ENCODE results near the gene KRTAP5-11.
"Not testable (repeated sequence)": the region's sequence is repeated elsewhere in the genome, so short reads cannot be mapped to it uniquely, and the experiment has no call there.

KRTAP5-11 gene

DNA sequence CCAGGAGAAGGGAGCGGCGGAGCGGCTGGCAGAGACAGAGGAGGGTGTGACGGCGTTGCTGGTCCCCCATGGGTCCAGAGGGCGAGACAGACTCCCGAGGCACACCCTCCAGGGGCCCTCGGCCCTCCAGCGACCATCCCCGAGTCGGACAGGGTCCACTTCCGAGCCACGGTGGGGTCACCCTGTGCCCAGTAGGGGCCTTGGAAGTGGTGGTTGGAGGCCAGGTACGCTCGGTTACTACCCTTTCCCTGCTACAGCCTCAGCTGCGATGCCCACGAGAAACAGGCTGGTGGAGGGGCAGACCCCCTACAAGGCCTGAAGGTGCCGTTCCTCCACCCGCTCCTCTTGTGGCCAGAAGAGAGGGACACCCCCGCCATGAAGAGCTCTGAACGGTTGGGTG, 25.6 kb upstream of the KRTAP5-11 start:
- not testable (repeated sequence) for H3K4me3 ChIP-seq (ENCODE audit: low read depth in 1 of 2, low read length in 2 of 2); H3K4me1 ChIP-seq (ENCODE audit: control insufficient read depth in 1 of 2, insufficient read depth in 2 of 2, low read length in 2 of 2); H3K9ac ChIP-seq (ENCODE audit: low read depth in 1 of 2, low read length in 2 of 2); H3K27me3 ChIP-seq (ENCODE audit: control insufficient read depth in 1 of 2, insufficient read depth in 2 of 2, low read length in 2 of 2); H3K27ac ChIP-seq (ENCODE audit: low read depth, low read length); H3K9me3 ChIP-seq (ENCODE audit: control insufficient read depth in 1 of 2, low read length in 2 of 2); H3K36me3 ChIP-seq (ENCODE audit: control insufficient read depth in 1 of 2, insufficient read depth in 2 of 2, low read length in 2 of 2)

DNA sequence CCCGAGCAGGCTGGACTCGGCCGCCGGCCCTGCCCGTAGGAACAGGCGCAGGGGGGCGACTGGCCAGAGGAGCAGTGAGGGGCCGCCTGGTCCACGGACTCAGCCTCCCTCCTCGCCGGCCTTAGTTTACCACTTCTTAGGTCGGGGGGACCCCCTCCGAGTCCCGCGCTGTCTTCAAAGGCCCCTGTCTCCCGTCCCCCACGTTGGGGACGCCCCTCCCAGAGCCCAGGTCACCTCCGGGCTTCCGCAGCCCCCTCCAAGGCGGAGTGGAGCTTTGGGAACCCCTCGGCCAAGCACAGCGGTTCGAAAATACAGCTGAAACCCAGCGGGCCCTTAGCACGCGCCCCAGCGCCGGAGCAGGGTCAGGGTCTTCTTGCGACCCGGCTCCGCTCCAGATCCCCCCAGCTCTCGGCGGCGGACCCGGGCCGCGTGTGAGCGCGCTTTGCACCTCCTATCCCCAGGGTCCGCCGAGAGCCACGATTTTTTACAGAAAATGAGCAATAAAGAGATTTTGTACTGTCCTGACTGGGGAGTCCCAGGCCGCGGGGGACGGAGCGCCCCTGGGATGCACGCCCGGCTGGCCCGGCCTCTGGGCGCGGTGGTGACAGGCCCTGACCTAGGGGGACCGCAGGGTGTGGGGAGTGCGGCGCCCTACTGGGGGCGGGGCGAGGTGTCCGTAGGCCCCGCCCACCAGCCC, 25.0 kb upstream of the KRTAP5-11 start:
- not testable (repeated sequence) for H3K9ac ChIP-seq (ENCODE audit: low read depth in 1 of 2, low read length in 2 of 2); H3K27ac ChIP-seq (ENCODE audit: low read depth, low read length); H3K9me3 ChIP-seq (ENCODE audit: control insufficient read depth in 1 of 2, low read length in 2 of 2); H3K36me3 ChIP-seq (ENCODE audit: control insufficient read depth in 1 of 2, insufficient read depth in 2 of 2, low read length in 2 of 2); H3K27me3 ChIP-seq (ENCODE audit: control insufficient read depth in 1 of 2, insufficient read depth in 2 of 2, low read length in 2 of 2); H3K4me1 ChIP-seq (ENCODE audit: control insufficient read depth in 1 of 2, insufficient read depth in 2 of 2, low read length in 2 of 2)
- H3K4me3 ChIP-seq (ENCODE audit: low read depth in 1 of 2, low read length in 2 of 2) = peak overlapping the region in 1 of 2 donors; percentile 28

DNA sequence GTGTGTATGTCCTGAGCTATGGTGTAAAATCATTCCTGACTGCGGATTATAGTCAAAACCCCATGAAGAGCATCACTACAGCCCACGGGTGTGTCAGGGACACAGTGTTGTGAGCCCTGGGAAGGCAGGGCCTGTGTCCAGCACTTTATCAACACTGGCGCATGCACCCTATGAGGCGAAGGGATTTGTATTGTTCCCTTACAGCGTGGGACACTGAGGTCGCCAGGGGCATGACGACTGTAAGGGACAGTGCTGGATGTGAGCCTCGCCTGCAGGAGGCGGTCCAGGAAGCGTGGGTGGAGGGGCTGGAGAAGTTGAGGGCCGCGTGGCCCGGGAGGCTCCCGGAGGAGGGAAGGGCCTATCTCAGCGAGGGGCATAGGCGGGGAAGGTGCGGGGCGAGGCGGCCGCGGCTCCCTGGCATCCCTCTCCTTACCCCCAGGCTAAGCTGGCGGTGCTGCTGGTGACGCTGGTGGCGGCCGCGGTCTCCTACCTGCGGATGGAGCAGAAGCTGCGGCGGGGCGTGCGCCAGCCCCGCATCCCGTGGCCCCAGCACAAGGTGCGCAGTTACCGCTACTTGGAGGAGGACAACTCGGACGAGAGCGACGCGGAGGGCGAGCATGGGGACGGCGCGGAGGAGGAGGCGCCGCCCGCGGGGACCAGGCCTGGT, 24.3 kb upstream of the KRTAP5-11 start:
- H3K36me3 ChIP-seq (ENCODE audit: control insufficient read depth in 1 of 2, insufficient read depth in 2 of 2, low read length in 2 of 2); H3K27me3 ChIP-seq (ENCODE audit: control insufficient read depth in 1 of 2, insufficient read depth in 2 of 2, low read length in 2 of 2); H3K9ac ChIP-seq (ENCODE audit: low read depth in 1 of 2, low read length in 2 of 2); H3K27ac ChIP-seq (ENCODE audit: low read depth, low read length); H3K4me1 ChIP-seq (ENCODE audit: control insufficient read depth in 1 of 2, insufficient read depth in 2 of 2, low read length in 2 of 2); H3K9me3 ChIP-seq (ENCODE audit: control insufficient read depth in 1 of 2, low read length in 2 of 2): not testable (repeated sequence)
- H3K4me3 ChIP-seq (ENCODE audit: low read depth in 1 of 2, low read length in 2 of 2) = peak overlapping the region in 1 of 2 donors; percentile 28

DNA sequence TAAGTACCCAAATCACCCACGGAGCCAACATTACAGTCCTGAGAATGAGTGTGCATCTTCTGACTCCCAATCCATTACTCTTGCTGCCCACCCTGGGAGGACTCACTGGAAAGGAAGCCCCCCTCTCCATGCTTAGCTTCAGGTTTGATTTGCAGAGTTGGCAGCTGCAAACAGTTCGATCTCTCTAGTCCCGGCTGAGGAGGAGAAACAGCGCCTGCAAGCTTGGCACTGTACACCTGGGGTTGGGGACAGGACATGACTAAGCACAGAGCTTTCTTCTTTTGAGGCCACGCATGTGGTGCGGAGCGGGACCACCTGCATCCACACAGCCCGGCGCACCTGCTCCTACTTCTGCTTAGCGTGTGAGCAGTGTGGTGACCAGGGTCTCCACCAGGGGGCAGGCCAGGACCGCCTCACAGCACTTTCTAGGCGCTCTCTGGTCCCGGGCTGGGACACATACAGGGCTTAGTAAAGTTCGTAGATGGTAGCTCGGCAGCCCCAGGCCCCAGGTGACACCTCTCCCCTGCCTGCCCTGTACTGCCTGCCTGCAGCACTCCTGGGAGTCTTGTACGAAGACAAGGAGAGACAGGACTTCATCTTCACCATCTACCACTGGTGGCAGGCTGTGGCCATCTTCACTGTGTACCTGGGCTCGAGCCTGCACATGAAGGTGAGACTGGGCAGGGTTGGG, 22.3 kb upstream of the KRTAP5-11 start:
- H3K4me3 ChIP-seq (ENCODE audit: low read depth in 1 of 2, low read length in 2 of 2); H3K9me3 ChIP-seq (ENCODE audit: control insufficient read depth in 1 of 2, low read length in 2 of 2); H3K36me3 ChIP-seq (ENCODE audit: control insufficient read depth in 1 of 2, insufficient read depth in 2 of 2, low read length in 2 of 2); H3K27me3 ChIP-seq (ENCODE audit: control insufficient read depth in 1 of 2, insufficient read depth in 2 of 2, low read length in 2 of 2); H3K4me1 ChIP-seq (ENCODE audit: control insufficient read depth in 1 of 2, insufficient read depth in 2 of 2, low read length in 2 of 2); H3K27ac ChIP-seq (ENCODE audit: low read depth, low read length); H3K9ac ChIP-seq (ENCODE audit: low read depth in 1 of 2, low read length in 2 of 2): not testable (repeated sequence)

DNA sequence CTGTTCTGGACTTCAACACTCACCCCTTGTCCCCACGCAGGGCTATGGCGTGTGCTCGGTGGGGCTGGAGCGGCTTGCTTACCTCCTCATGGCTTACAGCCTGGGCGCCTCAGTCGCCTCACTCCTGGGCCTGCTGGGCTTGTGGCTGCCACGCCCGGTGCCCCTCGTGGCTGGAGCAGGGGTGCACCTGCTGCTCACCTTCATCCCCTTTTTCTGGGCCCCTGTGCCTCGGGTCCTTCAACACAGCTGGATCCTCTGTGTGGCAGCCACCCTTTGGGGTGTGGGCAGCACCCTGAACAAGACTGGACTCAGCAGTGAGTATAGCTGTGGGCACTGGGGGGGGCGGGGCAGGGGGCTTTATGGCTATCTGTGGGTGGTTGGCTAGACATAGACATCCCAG, 20.5 kb upstream of the KRTAP5-11 start:
- not testable (repeated sequence) for H3K27ac ChIP-seq (ENCODE audit: low read depth, low read length); H3K36me3 ChIP-seq (ENCODE audit: control insufficient read depth in 1 of 2, insufficient read depth in 2 of 2, low read length in 2 of 2); H3K27me3 ChIP-seq (ENCODE audit: control insufficient read depth in 1 of 2, insufficient read depth in 2 of 2, low read length in 2 of 2); H3K4me1 ChIP-seq (ENCODE audit: control insufficient read depth in 1 of 2, insufficient read depth in 2 of 2, low read length in 2 of 2); H3K9me3 ChIP-seq (ENCODE audit: control insufficient read depth in 1 of 2, low read length in 2 of 2); H3K4me3 ChIP-seq (ENCODE audit: low read depth in 1 of 2, low read length in 2 of 2); H3K9ac ChIP-seq (ENCODE audit: low read depth in 1 of 2, low read length in 2 of 2)

DNA sequence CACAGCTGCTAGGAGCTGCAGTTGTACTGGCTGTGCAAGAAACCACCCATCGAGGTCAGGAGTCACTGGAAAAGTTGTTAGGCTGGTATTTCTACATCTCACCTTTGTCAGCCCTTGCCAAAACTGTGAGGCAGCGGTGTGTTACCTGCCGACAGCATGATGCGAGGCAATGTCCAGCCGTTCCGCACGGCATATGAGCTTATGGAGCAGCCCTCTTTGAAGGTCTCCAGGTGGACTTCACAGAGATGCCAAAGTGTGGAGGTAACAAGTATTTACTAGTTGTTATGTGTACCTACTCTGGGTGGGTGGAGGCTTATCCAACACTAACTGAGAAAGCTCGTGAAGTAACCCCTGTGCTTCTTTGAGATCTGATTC, 6.9 kb upstream of the KRTAP5-11 start:
- H3K27ac ChIP-seq (ENCODE audit: low read depth, low read length); H3K36me3 ChIP-seq (ENCODE audit: control insufficient read depth in 1 of 2, insufficient read depth in 2 of 2, low read length in 2 of 2); H3K9ac ChIP-seq (ENCODE audit: low read depth in 1 of 2, low read length in 2 of 2); H3K4me3 ChIP-seq (ENCODE audit: low read depth in 1 of 2, low read length in 2 of 2); H3K9me3 ChIP-seq (ENCODE audit: control insufficient read depth in 1 of 2, low read length in 2 of 2); H3K4me1 ChIP-seq (ENCODE audit: control insufficient read depth in 1 of 2, insufficient read depth in 2 of 2, low read length in 2 of 2); H3K27me3 ChIP-seq (ENCODE audit: control insufficient read depth in 1 of 2, insufficient read depth in 2 of 2, low read length in 2 of 2): not testable (repeated sequence)

DNA sequence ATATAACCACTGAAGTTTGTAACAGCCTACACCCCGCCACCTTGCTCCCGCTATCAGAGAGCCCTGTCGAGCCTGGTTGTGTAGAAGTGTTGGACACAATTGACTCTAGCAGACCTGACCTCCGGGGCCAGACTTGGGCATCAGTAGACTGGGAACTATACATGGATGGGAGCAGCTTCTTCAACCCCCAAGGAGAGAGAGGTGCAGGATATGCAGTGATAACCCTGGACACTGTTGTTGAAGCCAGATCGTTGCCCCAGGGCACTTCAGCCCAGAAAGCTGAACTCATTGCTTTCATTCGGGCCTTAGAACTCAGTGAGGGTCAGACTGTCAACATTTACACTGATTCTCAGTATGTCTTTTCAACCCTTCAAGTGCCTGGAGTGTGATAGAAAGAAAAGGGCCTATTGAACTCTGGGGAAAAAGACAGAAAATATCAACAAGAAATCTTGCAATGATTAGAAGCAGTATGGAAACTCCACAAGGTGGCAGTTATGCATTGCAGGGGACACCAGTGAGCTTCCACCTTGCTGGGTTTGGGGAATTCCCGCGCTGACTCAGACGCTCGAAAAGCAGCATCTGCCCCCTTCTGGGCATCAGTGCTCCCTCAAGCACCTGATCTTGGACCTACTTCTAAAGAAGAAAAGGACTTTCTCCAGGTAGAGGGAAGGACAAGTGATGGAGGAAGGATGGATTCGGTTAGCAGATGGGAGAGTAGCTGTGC, 6.3 kb upstream of the KRTAP5-11 start:
- H3K27me3 ChIP-seq (ENCODE audit: control insufficient read depth in 1 of 2, insufficient read depth in 2 of 2, low read length in 2 of 2); H3K9me3 ChIP-seq (ENCODE audit: control insufficient read depth in 1 of 2, low read length in 2 of 2); H3K4me3 ChIP-seq (ENCODE audit: low read depth in 1 of 2, low read length in 2 of 2); H3K4me1 ChIP-seq (ENCODE audit: control insufficient read depth in 1 of 2, insufficient read depth in 2 of 2, low read length in 2 of 2); H3K36me3 ChIP-seq (ENCODE audit: control insufficient read depth in 1 of 2, insufficient read depth in 2 of 2, low read length in 2 of 2); H3K27ac ChIP-seq (ENCODE audit: low read depth, low read length); H3K9ac ChIP-seq (ENCODE audit: low read depth in 1 of 2, low read length in 2 of 2): not testable (repeated sequence)

DNA sequence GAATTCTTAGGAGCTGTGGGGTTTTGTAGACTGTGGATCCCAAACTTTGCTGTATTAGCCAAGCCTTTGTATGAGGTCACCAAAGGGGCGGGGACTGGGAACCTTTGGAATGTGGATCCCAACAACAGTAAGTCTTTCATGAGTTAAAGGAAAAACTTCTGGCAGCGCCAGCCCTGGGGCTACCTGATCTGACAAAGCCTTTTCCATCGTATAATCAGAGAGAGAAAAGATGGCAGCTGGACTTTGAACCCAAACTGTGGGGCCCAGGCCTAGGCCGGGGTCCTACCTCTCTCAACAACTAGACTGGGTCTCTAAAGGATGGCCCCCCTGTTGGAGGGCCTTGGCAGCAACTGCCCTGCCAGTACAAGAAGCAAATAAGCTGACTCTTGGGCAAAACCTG, 5.6 kb upstream of the KRTAP5-11 start:
- not testable (repeated sequence) for H3K9ac ChIP-seq (ENCODE audit: low read depth in 1 of 2, low read length in 2 of 2); H3K27ac ChIP-seq (ENCODE audit: low read depth, low read length); H3K36me3 ChIP-seq (ENCODE audit: control insufficient read depth in 1 of 2, insufficient read depth in 2 of 2, low read length in 2 of 2); H3K27me3 ChIP-seq (ENCODE audit: control insufficient read depth in 1 of 2, insufficient read depth in 2 of 2, low read length in 2 of 2); H3K9me3 ChIP-seq (ENCODE audit: control insufficient read depth in 1 of 2, low read length in 2 of 2); H3K4me3 ChIP-seq (ENCODE audit: low read depth in 1 of 2, low read length in 2 of 2); H3K4me1 ChIP-seq (ENCODE audit: control insufficient read depth in 1 of 2, insufficient read depth in 2 of 2, low read length in 2 of 2)

DNA sequence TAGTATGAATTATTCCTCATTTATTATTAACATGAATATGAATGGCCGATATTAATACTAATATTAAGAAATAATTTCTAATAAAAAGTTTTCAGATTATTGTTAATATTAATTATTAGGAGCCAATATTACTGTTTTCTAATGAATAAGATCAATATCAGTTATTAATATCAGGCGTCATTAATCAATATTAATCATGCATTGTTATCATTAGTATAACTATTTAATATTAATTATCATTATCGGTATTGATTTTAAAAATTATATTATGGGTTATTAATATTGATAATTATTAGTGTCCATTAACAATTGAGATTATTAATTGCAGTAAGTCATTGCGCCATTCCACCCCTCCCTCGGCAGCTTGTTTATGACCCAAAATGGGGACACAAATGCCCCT, 3.0 kb upstream of the KRTAP5-11 start:
- not testable (repeated sequence) for H3K27me3 ChIP-seq (ENCODE audit: control insufficient read depth in 1 of 2, insufficient read depth in 2 of 2, low read length in 2 of 2); H3K4me1 ChIP-seq (ENCODE audit: control insufficient read depth in 1 of 2, insufficient read depth in 2 of 2, low read length in 2 of 2); H3K27ac ChIP-seq (ENCODE audit: low read depth, low read length); H3K4me3 ChIP-seq (ENCODE audit: low read depth in 1 of 2, low read length in 2 of 2); H3K36me3 ChIP-seq (ENCODE audit: control insufficient read depth in 1 of 2, insufficient read depth in 2 of 2, low read length in 2 of 2); H3K9me3 ChIP-seq (ENCODE audit: control insufficient read depth in 1 of 2, low read length in 2 of 2); H3K9ac ChIP-seq (ENCODE audit: low read depth in 1 of 2, low read length in 2 of 2)

DNA sequence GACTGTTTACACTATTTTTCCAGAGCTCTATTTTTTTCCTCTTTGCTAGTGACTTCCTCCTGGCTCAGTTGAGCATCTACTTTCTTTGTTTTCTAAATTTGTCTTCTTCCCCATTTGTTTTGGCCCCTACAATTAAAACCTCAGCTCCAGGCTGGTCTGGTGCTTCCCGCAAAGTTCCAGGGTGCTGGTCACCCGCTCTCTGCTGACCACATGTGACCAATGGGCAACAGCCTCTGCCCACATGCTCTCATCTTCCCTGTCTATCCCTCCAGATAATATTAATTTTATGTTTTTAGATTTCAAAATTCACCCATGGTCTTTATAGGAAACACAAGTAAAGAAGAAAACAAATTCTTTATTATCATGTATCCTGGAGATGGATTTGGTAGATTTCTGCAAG, 294 bp upstream of the KRTAP5-11 start:
- not testable (repeated sequence) for H3K9ac ChIP-seq (ENCODE audit: low read depth in 1 of 2, low read length in 2 of 2); H3K4me1 ChIP-seq (ENCODE audit: control insufficient read depth in 1 of 2, insufficient read depth in 2 of 2, low read length in 2 of 2); H3K9me3 ChIP-seq (ENCODE audit: control insufficient read depth in 1 of 2, low read length in 2 of 2); H3K27me3 ChIP-seq (ENCODE audit: control insufficient read depth in 1 of 2, insufficient read depth in 2 of 2, low read length in 2 of 2); H3K27ac ChIP-seq (ENCODE audit: low read depth, low read length); H3K4me3 ChIP-seq (ENCODE audit: low read depth in 1 of 2, low read length in 2 of 2); H3K36me3 ChIP-seq (ENCODE audit: control insufficient read depth in 1 of 2, insufficient read depth in 2 of 2, low read length in 2 of 2)

All from duodenal mucosa (tissue), 2 donors.